Measurements from ENCODE around the gene TNFRSF1A. TPM values are rescaled to one million over a fixed set of nuclear protein-coding genes. Genes with fewer than 3 reads are reported as not detected.

Gene TNFRSF1A
- total RNA-seq, 4 donors from 2014 or later: 121 to 190 (median 134) TPM

Small RNAs within 50 kb of the gene (small RNA-seq; reads per million reads assigned to genes)
- gene RN7SL391P: 0 reads per million in 4 donors

Other genes with a start within 250 kb of the TNFRSF1A start
- 10 to 100 TPM; 21.1 to 92.5 (median 49.7) TPM for gene VWF, start 217.4 kb downstream of the TNFRSF1A start, total RNA-seq
- gene CD9, start 141.7 kb downstream of the TNFRSF1A start, total RNA-seq: 1,000 to 10,000 TPM in 1 of 4 donors, 100 to 1,000 TPM in 3; 464 to 1,007 (median 773) TPM
- gene PLEKHG6, start 31.4 kb downstream of the TNFRSF1A start, total RNA-seq: 10 to 100 TPM; 13.9 to 61.7 (median 29.2) TPM
- gene SCNN1A, start 33.5 kb upstream of the TNFRSF1A start, total RNA-seq: 100 to 1,000 TPM in 3 of 4 donors, 10 to 100 TPM in 1; 88.9 to 266 (median 111) TPM
- gene LTBR, start 42.1 kb upstream of the TNFRSF1A start, total RNA-seq: 100 to 1,000 TPM in 3 of 4 donors, 10 to 100 TPM in 1; 98.2 to 171 (median 136) TPM
- 1 to 10 TPM in 3 of 4 donors, under 1 TPM in 1; 0.49 to 4.2 (median 2.9) TPM for gene CD27, start 102.9 kb upstream of the TNFRSF1A start, total RNA-seq
- 10 to 100 TPM in 3 of 4 donors, 1 to 10 TPM in 1; 7.7 to 25.6 (median 18.2) TPM for gene TAPBPL, start 110.0 kb upstream of the TNFRSF1A start, total RNA-seq
- gene VAMP1, start 128.6 kb upstream of the TNFRSF1A start, total RNA-seq: 1 to 10 TPM; 1.2 to 9.1 (median 5.1) TPM
- 10 to 100 TPM; 36.3 to 95.5 (median 72.6) TPM for gene MRPL51, start 151.2 kb upstream of the TNFRSF1A start, total RNA-seq
- 10 to 100 TPM; 25.6 to 73.2 (median 55.9) TPM for gene NCAPD2, start 152.0 kb upstream of the TNFRSF1A start, total RNA-seq
- 1,000 to 10,000 TPM; 2,526 to 4,151 (median 3,597) TPM for gene GAPDH, start 192.4 kb upstream of the TNFRSF1A start, total RNA-seq
- gene IFFO1, start 214.0 kb upstream of the TNFRSF1A start, total RNA-seq: 1 to 10 TPM in 3 of 4 donors, under 1 TPM in 1; 0.76 to 7.4 (median 2.7) TPM
- 10 to 100 TPM; 36.0 to 51.9 (median 48.2) TPM for gene NOP2, start 226.2 kb upstream of the TNFRSF1A start, total RNA-seq

Measured in esophagus squamous epithelium (tissue), 4 donors.